ENCODE measurements around the gene CSRP3.

Gene CSRP3

GRCh38 chr11:19185516-19186052, 16.2 kb downstream of the CSRP3 start:
- no peaks in the 10 kb centered on the region for H3K36me3 Mint-ChIP-seq
- no peaks in the 10 kb centered on the region for H3K27me3 Mint-ChIP-seq
- no peak for DNase-seq (ENCODE audit: low spot score in 2 of 2)
- H3K27ac Mint-ChIP-seq: no peak overlapping the region
- no peak for ATAC-seq (ENCODE audit: low read depth)
- no peak overlapping the region for H3K4me3 Mint-ChIP-seq
- no peaks in the 10 kb centered on the region for H3K4me1 Mint-ChIP-seq
- H3K9me3 Mint-ChIP-seq: no peaks in the 10 kb centered on the region

- H3K4me1 Mint-ChIP-seq: no peaks in the 10 kb centered on the region
- no peaks in the 10 kb centered on the region for H3K36me3 Mint-ChIP-seq
- ATAC-seq (ENCODE audit: low read depth): no peak
- no peak overlapping the region for H3K4me3 Mint-ChIP-seq
- DNase-seq (ENCODE audit: low spot score in 2 of 2): no peak
- H3K27ac Mint-ChIP-seq: no peak overlapping the region
- no peaks in the 10 kb centered on the region for H3K9me3 Mint-ChIP-seq
- no peaks in the 10 kb centered on the region for H3K27me3 Mint-ChIP-seq
These were observed 16.7 kb downstream of the CSRP3 start for GRCh38 chr11:19185036-19185435.

DNA sequence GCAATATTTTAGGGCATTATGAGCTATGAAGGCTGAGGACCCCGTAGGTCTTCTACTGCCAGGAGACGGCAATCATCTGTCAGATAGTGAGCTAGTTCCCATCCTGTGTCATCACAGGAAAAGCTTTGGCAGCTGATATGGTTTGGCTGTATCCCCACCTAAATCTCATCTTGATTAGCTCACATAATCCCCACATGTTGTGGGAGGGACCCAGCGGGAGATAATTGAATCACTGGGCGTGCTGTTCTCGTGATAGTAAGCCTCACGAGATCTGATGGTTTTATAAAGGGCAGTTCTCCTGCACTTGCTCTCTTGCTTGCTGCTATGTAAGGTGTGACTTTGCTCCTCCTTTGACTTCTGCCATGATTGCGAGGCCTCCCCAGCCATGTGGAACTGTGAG, 18.1 kb downstream of the CSRP3 start:
- H3K4me3 Mint-ChIP-seq: no peak overlapping the region
- no peak overlapping the region for H3K27ac Mint-ChIP-seq
- DNase-seq (ENCODE audit: low spot score in 2 of 2) (no peak), ATAC-seq (ENCODE audit: low read depth) (no peak)
- H3K36me3 Mint-ChIP-seq: no peaks in the 10 kb centered on the region
- no peaks in the 10 kb centered on the region for H3K4me1 Mint-ChIP-seq
- H3K27me3 Mint-ChIP-seq: no peaks in the 10 kb centered on the region
- H3K9me3 Mint-ChIP-seq: no peaks in the 10 kb centered on the region

- ATAC-seq (ENCODE audit: low read depth): no peak
- no peak overlapping the region for H3K27ac Mint-ChIP-seq
These were observed 20.1 kb downstream of the CSRP3 start for GRCh38 chr11:19181531-19182261.

GRCh38 chr11:19176629-19177186, 25.1 kb downstream of the CSRP3 start:
- no peak for ATAC-seq (ENCODE audit: low read depth)
- Mint-ChIP-seq H3K4me1 (no peaks in the 10 kb centered on the region), H3K9me3 (no peaks in the 10 kb centered on the region), H3K27ac (no peak overlapping the region), H3K4me3 (no peak overlapping the region), H3K27me3 (no peaks in the 10 kb centered on the region), H3K36me3 (peaks cover 26% of the 10 kb centered on the region)
- no peak for DNase-seq (ENCODE audit: low spot score in 2 of 2)

More at GRCh38 chr11:19181531-19182261, 20.1 kb downstream of the CSRP3 start:
- H3K36me3 Mint-ChIP-seq: peaks cover 3% of the 10 kb centered on the region
- H3K4me3 Mint-ChIP-seq: no peak overlapping the region
- H3K9me3 Mint-ChIP-seq: no peaks in the 10 kb centered on the region
- H3K27me3 Mint-ChIP-seq: no peaks in the 10 kb centered on the region
- no peaks in the 10 kb centered on the region for H3K4me1 Mint-ChIP-seq
- DNase-seq (ENCODE audit: low spot score in 2 of 2): no peak

GRCh38 chr11:19173964-19174638, 27.7 kb downstream of the CSRP3 start:
- ATAC-seq (ENCODE audit: low read depth) (no peak), DNase-seq (ENCODE audit: low spot score in 2 of 2) (no peak)
- Mint-ChIP-seq H3K27me3 (no peaks in the 10 kb centered on the region), H3K4me3 (no peak overlapping the region), H3K36me3 (peaks cover 34% of the 10 kb centered on the region), H3K27ac (no peak overlapping the region), H3K4me1 (no peaks in the 10 kb centered on the region), H3K9me3 (no peaks in the 10 kb centered on the region)

DNA sequence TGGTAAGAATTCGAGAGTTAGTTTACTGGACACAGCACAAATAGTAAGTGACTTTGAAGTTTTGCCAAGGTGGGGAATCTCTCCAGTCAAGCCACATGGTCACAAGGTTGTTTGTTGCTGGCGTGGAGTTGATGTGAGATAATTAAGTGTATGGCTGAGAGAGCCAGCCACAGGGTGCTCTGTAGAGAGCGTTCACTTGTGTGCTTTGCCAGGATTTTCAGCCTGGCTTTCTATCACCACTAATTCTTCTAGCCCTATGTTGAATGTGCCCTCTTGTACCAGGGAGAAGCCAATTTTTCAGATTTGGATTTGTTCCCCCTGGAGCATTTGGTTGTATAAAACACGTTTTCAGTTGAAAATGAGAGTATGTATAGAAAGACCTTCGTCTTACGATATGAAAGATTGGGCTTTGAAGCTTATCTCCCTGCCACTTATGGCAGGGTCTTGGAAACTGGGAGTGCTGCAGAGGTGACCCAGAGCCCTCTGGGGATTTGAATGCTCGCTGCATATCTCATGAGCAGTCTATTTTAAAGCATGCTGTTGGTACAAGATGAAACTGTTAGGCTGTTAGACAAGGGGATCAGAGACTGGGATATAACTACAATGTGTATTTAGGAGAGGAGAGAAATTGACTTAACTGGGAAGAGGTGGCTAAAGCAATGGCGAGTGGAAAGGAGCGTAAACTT, 28.6 kb downstream of the CSRP3 start:
- no peak overlapping the region for H3K27ac Mint-ChIP-seq
- DNase-seq (ENCODE audit: low spot score in 2 of 2) (no peak), ATAC-seq (ENCODE audit: low read depth) (no peak)
- H3K9me3 Mint-ChIP-seq: no peaks in the 10 kb centered on the region
- H3K36me3 Mint-ChIP-seq: peaks cover 41% of the 10 kb centered on the region
- no peaks in the 10 kb centered on the region for H3K27me3 Mint-ChIP-seq
- H3K4me3 Mint-ChIP-seq: no peak overlapping the region
- no peaks in the 10 kb centered on the region for H3K4me1 Mint-ChIP-seq

DNA sequence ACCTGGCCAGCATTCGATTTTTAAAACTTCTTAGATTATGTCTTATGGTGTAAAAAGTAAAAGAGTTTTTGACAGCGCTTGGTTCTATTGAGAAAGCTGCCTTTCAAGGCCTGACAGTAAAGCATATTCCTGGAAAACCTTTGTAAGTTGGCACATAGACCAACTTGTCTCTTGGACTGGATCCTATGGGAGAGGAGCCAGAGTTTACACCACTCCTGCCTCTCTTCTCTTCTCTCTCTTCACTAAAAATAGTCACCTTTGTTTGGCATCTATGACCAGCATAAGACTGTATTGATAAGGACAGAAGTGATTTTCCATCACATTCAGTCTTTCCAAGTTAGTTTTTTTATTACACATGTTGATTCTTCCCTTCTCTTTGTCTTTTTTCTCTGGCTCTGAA, 33.7 kb downstream of the CSRP3 start:
- no peaks in the 10 kb centered on the region for H3K4me1 Mint-ChIP-seq
- H3K4me3 Mint-ChIP-seq: no peak overlapping the region
- no peak overlapping the region for H3K27ac Mint-ChIP-seq
- ATAC-seq (ENCODE audit: low read depth) (no peak), DNase-seq (ENCODE audit: low spot score in 2 of 2) (no peak)
- H3K36me3 Mint-ChIP-seq: peaks cover 41% of the 10 kb centered on the region
- no peaks in the 10 kb centered on the region for H3K27me3 Mint-ChIP-seq
- H3K9me3 Mint-ChIP-seq: no peaks in the 10 kb centered on the region

GRCh38 chr11:19164881-19165280, 36.9 kb downstream of the CSRP3 start:
- H3K4me1 Mint-ChIP-seq: no peaks in the 10 kb centered on the region
- peaks cover 37% of the 10 kb centered on the region for H3K36me3 Mint-ChIP-seq
- no peak for ATAC-seq (ENCODE audit: low read depth)
- no peak overlapping the region for H3K27ac Mint-ChIP-seq
- no peaks in the 10 kb centered on the region for H3K27me3 Mint-ChIP-seq
- no peak for DNase-seq (ENCODE audit: low spot score in 2 of 2)
- no peaks in the 10 kb centered on the region for H3K9me3 Mint-ChIP-seq
- H3K4me3 Mint-ChIP-seq: no peak overlapping the region

GRCh38 chr11:19164230-19164855, 37.4 kb downstream of the CSRP3 start:
- Mint-ChIP-seq H3K27me3 (no peaks in the 10 kb centered on the region), H3K4me3 (no peak overlapping the region), H3K36me3 (peaks cover 36% of the 10 kb centered on the region), H3K27ac (no peak overlapping the region), H3K4me1 (no peaks in the 10 kb centered on the region), H3K9me3 (no peaks in the 10 kb centered on the region)
- ATAC-seq (ENCODE audit: low read depth) (no peak), DNase-seq (ENCODE audit: low spot score in 2 of 2) (no peak)

- H3K4me3 Mint-ChIP-seq: no peak overlapping the region
- ATAC-seq (ENCODE audit: low read depth): no peak
- no peak overlapping the region for H3K27ac Mint-ChIP-seq
- H3K9me3 Mint-ChIP-seq: no peaks in the 10 kb centered on the region
- H3K36me3 Mint-ChIP-seq: peaks cover 39% of the 10 kb centered on the region
- H3K4me1 Mint-ChIP-seq: no peaks in the 10 kb centered on the region
- no peaks in the 10 kb centered on the region for H3K27me3 Mint-ChIP-seq
- no peak for DNase-seq (ENCODE audit: low spot score in 2 of 2)
These were observed 38.2 kb downstream of the CSRP3 start for GRCh38 chr11:19163617-19164016.

- no peak overlapping the region for H3K27ac Mint-ChIP-seq
- H3K4me1 Mint-ChIP-seq: no peaks in the 10 kb centered on the region
- H3K4me3 Mint-ChIP-seq: no peak overlapping the region
- no peaks in the 10 kb centered on the region for H3K27me3 Mint-ChIP-seq
- DNase-seq (ENCODE audit: low spot score in 2 of 2) (no peak), ATAC-seq (ENCODE audit: low read depth) (no peak)
- H3K9me3 Mint-ChIP-seq: no peaks in the 10 kb centered on the region
- H3K36me3 Mint-ChIP-seq: peaks cover 34% of the 10 kb centered on the region
These were observed 38.8 kb downstream of the CSRP3 start for GRCh38 chr11:19162951-19163505.

GRCh38 chr11:19161651-19162050, 40.1 kb downstream of the CSRP3 start:
- Mint-ChIP-seq H3K36me3 (peaks cover 33% of the 10 kb centered on the region), H3K27me3 (no peaks in the 10 kb centered on the region), H3K4me1 (no peaks in the 10 kb centered on the region), H3K4me3 (no peak overlapping the region), H3K27ac (no peak overlapping the region), H3K9me3 (no peaks in the 10 kb centered on the region)
- ATAC-seq (ENCODE audit: low read depth): no peak
- DNase-seq (ENCODE audit: low spot score in 2 of 2): no peak

All from memory B cell (primary cell).